PC-3 (cell line): ENCODE measurements around the gene SIGLEC12. TPM values are rescaled to one million over a fixed set of nuclear protein-coding genes. Genes with fewer than 3 reads are reported as not detected.
A peak's percentile ranks its signal among the peaks of the same experiment; 100 is the strongest.

ENCODE experiments used
- ATAC-seq: fragments of 200-7000 bp; cut with Tn5 transposase; 2 replicates; pipeline ENCODE4 v1.9.1; 2020; ENCODE audit warnings: mild to moderate bottlenecking, moderate library complexity
- BruUV-seq: library from RNA; stranded (reverse); fragments of 400-500 nt; replicated peaks from 2 replicates; lab custom pipeline; 2021; lab: Mats Ljungman, UMichigan
- CTCF ChIA-PET: fragments of 300-600 bp; sonication (Branson Sonifier 250); formaldehyde crosslinking; loops from one replicate; lab custom pipeline; 2022; ENCODE audit warnings: antibody characterized with exemption; lab: Charles Lee
- POLR2A ChIA-PET: fragments of 300-600 bp; sonication (Branson Sonifier 250); formaldehyde crosslinking; loops from one replicate; lab custom pipeline; 2022; ENCODE audit warnings: antibody characterized with exemption; ENCODE audit not compliant: unreplicated experiment; lab: Charles Lee
- DNase-seq: peaks from one replicate; pipeline ENCODE4 v3.0.0-alpha.2; 2015
- H2AFZ ChIP-seq: fragments of 300-600 bp; sonication (generic); 2 replicates; pipeline ENCODE4 v1.6.0; 2016; ENCODE audit warnings: antibody characterized with exemption, low read length
- H3F3A ChIP-seq: fragments of 300-600 bp; sonication (generic); one replicate; pipeline ENCODE4 v1.6.0; 2017; ENCODE audit warnings: antibody characterized with exemption, low read length, control low read depth, mild to moderate bottlenecking; ENCODE audit not compliant: unreplicated experiment
- H3K27ac ChIP-seq: fragments of 300-600 bp; sonication (generic); 2 replicates; pipeline ENCODE4 v1.5.1; 2016; ENCODE audit warnings: mild to moderate bottlenecking, low read length
- H3K27me3 ChIP-seq: fragments of 300-600 bp; sonication (generic); 2 replicates; pipeline ENCODE4 v1.6.1; 2016; ENCODE audit warnings: low read length, mixed read lengths
- H3K36me3 ChIP-seq: fragments of 300-600 bp; sonication (generic); 2 replicates; pipeline ENCODE4 v1.6.1; 2016; ENCODE audit warnings: low read depth, mixed run types, low read length, mixed read lengths
- H3K4me1 ChIP-seq: fragments of 300-600 bp; sonication (generic); 2 replicates; pipeline ENCODE4 v1.5.1; 2016; ENCODE audit warnings: low read length; ENCODE audit not compliant: insufficient read depth
- H3K4me2 ChIP-seq: fragments of 300-600 bp; sonication (generic); 2 replicates; pipeline ENCODE4 v1.6.0; 2016; ENCODE audit warnings: low read length
- H3K4me3 ChIP-seq: fragments of 300-600 bp; sonication (generic); 2 replicates; pipeline ENCODE4 v1.5.1; 2016; ENCODE audit warnings: mild to moderate bottlenecking, low read length, mixed read lengths
- H3K79me2 ChIP-seq: fragments of 300-600 bp; sonication (generic); 2 replicates; pipeline ENCODE4 v1.6.1; 2017; ENCODE audit warnings: low read length, mixed read lengths
- H3K9ac ChIP-seq: fragments of 300-600 bp; sonication (generic); 2 replicates; pipeline ENCODE4 v1.6.0; 2016; ENCODE audit warnings: mild to moderate bottlenecking, low read length
- H3K9me2 ChIP-seq: fragments of 300-600 bp; sonication (generic); replicated peaks from 2 replicates; pipeline ENCODE4 v1.6.1; 2016; ENCODE audit warnings: mixed run types, low read length, mixed read lengths
- H3K9me3 ChIP-seq: fragments of 300-600 bp; sonication (generic); 2 replicates; pipeline ENCODE4 v1.6.1; 2016; ENCODE audit warnings: low read length, mixed read lengths
- H4K20me1 ChIP-seq: fragments of 300-600 bp; sonication (generic); 2 replicates; pipeline ENCODE4 v1.6.1; 2016; ENCODE audit warnings: low read length, mixed read lengths
- CTCF ChIP-seq: fragments of 300-600 bp; sonication (generic); conservative IDR thresholded peaks from 2 replicates; pipeline ENCODE4 v1.5.1; 2017; ENCODE audit warnings: antibody characterized with exemption, low read depth, mild to moderate bottlenecking, low read length
- EZH2 ChIP-seq: fragments of 300-600 bp; sonication (generic); IDR thresholded peaks from one replicate; pipeline ENCODE4 v1.6.1; 2017; ENCODE audit warnings: antibody characterized with exemption, mild to moderate bottlenecking, low read length; ENCODE audit not compliant: unreplicated experiment
- EZH2phosphoT487 ChIP-seq: fragments of 300-600 bp; sonication (generic); IDR thresholded peaks from 2 replicates; pipeline ENCODE4 v1.6.1; 2018; ENCODE audit warnings: mild to moderate bottlenecking, antibody characterized with exemption, low read length, borderline replicate concordance
- intact Hi-C: fragments of 100-400 bp; cut with micrococcal nuclease; formaldehyde crosslinking; loops from 2 replicates; pipeline ENCODE4 v1.9.0; 2023
- total RNA-seq: library from RNA; depleted of rRNA; stranded (reverse); fragments of >200 nt; gene quantifications from 2 replicates; pipeline ENCODE4 v1.2.3, GENCODE V29; 2014

The SIGLEC12 gene
- total RNA-seq, 1 experiment from 2014 or later = not detected

- H4K20me1 ChIP-seq = no peaks in the 10 kb centered on the region
- DNase-seq (peak; percentile 89), ATAC-seq (peak; percentile 84)
- TF ChIP-seq EZH2 (no peak), EZH2phosphoT487 (no peak), CTCF (peak; percentile 93)
- CTCF ChIA-PET = interaction anchor here (1.7 kb wide), 1 partner anchor 142 kb away, joined by 5 read pairs; no protein-coding TSS in a partner anchor
- POLR2A ChIA-PET = no interaction called here
- H2AFZ ChIP-seq = no peak overlapping the region
- H3K4me2 ChIP-seq = no peak overlapping the region
- no TSS peak for BruUV-seq
- H3K4me3 ChIP-seq = no peak overlapping the region
- no peak overlapping the region for H3K9ac ChIP-seq
- H3K9me2 ChIP-seq = no peaks in the 10 kb centered on the region
- intact Hi-C loops = loop anchor here (1.0 to 10.0 kb wide), 3 partner anchors 42 to 178 kb away; no protein-coding TSS in a partner anchor
- H3K9me3 ChIP-seq = 0 out of 2 replicates have a peak, but pooled peaks cover 3% of the 10 kb centered on the region
- no peaks in the 10 kb centered on the region for H3F3A ChIP-seq
- H3K79me2 ChIP-seq = no peaks in the 10 kb centered on the region
- no peak overlapping the region for H3K27ac ChIP-seq
- H3K27me3 ChIP-seq = peaks cover 36% of the 10 kb centered on the region; the same call in 1 of the 2 replicates
- H3K36me3 ChIP-seq = no peaks in the 10 kb centered on the region
- H3K4me1 ChIP-seq = no peaks in the 10 kb centered on the region
These were observed 13.4 kb upstream of the SIGLEC12 start for GRCh38 chr19:51514866-51515481.

- Histone ChIP-seq H3K9me2 (no peaks in the 10 kb centered on the region), H3K4me1 (no peaks in the 10 kb centered on the region), H3K4me3 (no peak overlapping the region), H3K79me2 (no peaks in the 10 kb centered on the region), H3K9me3 (0 out of 2 replicates have a peak, but pooled peaks cover 3% of the 10 kb centered on the region), H3F3A (no peaks in the 10 kb centered on the region), H3K27me3 (peaks cover 38% of the 10 kb centered on the region; the same call in 1 of the 2 replicates), H3K9ac (no peak overlapping the region), H3K4me2 (no peak overlapping the region), H3K27ac (no peak overlapping the region), H2AFZ (no peak overlapping the region), H4K20me1 (no peaks in the 10 kb centered on the region), H3K36me3 (no peaks in the 10 kb centered on the region)
- intact Hi-C loops = loop anchor here (10.0 kb wide), 1 partner anchor 79 kb away; no protein-coding TSS in a partner anchor
- ChIA-PET POLR2A (no interaction called here), CTCF (no interaction called here)
- no TSS peak for BruUV-seq
- ATAC-seq (no peak), DNase-seq (no peak)
- TF ChIP-seq EZH2phosphoT487 (no peak), EZH2 (no peak), CTCF (no peak)
These were observed 12.4 kb upstream of the SIGLEC12 start for GRCh38 chr19:51513968-51514367.

- Histone ChIP-seq H4K20me1 (no peaks in the 10 kb centered on the region), H3K27me3 (peaks cover 47% of the 10 kb centered on the region), H3K27ac (no peak overlapping the region), H2AFZ (no peak overlapping the region), H3K79me2 (no peaks in the 10 kb centered on the region), H3K4me3 (no peak overlapping the region), H3K9me2 (no peaks in the 10 kb centered on the region), H3K4me2 (no peak overlapping the region), H3K9me3 (no peaks in the 10 kb centered on the region), H3F3A (no peaks in the 10 kb centered on the region), H3K36me3 (no peaks in the 10 kb centered on the region), H3K9ac (no peak overlapping the region), H3K4me1 (no peaks in the 10 kb centered on the region)
- DNase-seq (peak; percentile 28), ATAC-seq (no peak)
- BruUV-seq = no TSS peak
- intact Hi-C loops = loop anchor here (10.0 kb wide), 1 partner anchor 77 kb away; no protein-coding TSS in a partner anchor
- ChIA-PET POLR2A (no interaction called here), CTCF (interaction anchor here (0.6 kb wide), 1 partner anchor 192 kb away, joined by 3 read pairs; no protein-coding TSS in a partner anchor)
- TF ChIP-seq CTCF (peak; percentile 48), EZH2phosphoT487 (no peak)
These were observed 9.8 kb upstream of the SIGLEC12 start for GRCh38 chr19:51511353-51511752.
